Fibroblast of pulmonary artery (primary cell): Measurements from ENCODE around the gene PFKFB4.

Source experiments
- DNase-seq: peaks from one replicate; pipeline ENCODE4 v3.0.0-alpha.2; 2010; ENCODE audit warnings: low read depth
- H3K4me3 ChIP-seq: replicated peaks from 2 replicates; pipeline ENCODE4 v1.5.1; 2011; ENCODE audit warnings: low read depth, mild to moderate bottlenecking, control low read depth, low read length, moderate library complexity
- CTCF ChIP-seq: IDR thresholded peaks from 2 replicates; pipeline ENCODE4 v1.5.1; 2011; ENCODE audit warnings: mild to moderate bottlenecking, control low read depth, low read length, inconsistent platforms; ENCODE audit errors: missing control alignments

Gene PFKFB4

GRCh38 chr3:48597408-48597800 lies 40.8 kb upstream of the PFKFB4 start:
- no peak overlapping the region for H3K4me3 ChIP-seq
- TF ChIP-seq CTCF, result no peak
- DNase-seq, result no peak

- no peak for TF ChIP-seq CTCF
- H3K4me3 ChIP-seq, result no peak overlapping the region
- no peak for DNase-seq
Measured at GRCh38 chr3:48596676-48597407, 40.2 kb upstream of the PFKFB4 start.

- TF ChIP-seq CTCF, result no peak
- DNase-seq, result no peak
- H3K4me3 ChIP-seq, result no peak overlapping the region
Measured at GRCh38 chr3:48596157-48596556, 39.6 kb upstream of the PFKFB4 start.

GRCh38 chr3:48595526-48596121 lies 39.0 kb upstream of the PFKFB4 start:
- H3K4me3 ChIP-seq, result no peak overlapping the region
- DNase-seq, result peak; percentile 53
- TF ChIP-seq CTCF, result no peak

- peak within 1 kb of the TSS; percentile 37 for H3K4me3 ChIP-seq
- no peak for TF ChIP-seq CTCF
- no peak for DNase-seq
Measured at GRCh38 chr3:48595075-48595525, 38.5 kb upstream of the PFKFB4 start, which contains the start of gene COL7A1. TSS of gene COL7A1 (minus strand) at chr3:48595329. CDS start at chr3:48595159, 170 bp downstream.

GRCh38 chr3:48594417-48595049 lies 37.9 kb upstream of the PFKFB4 start:
- peak overlapping the region; percentile 37 for H3K4me3 ChIP-seq
- DNase-seq, result no peak
- TF ChIP-seq CTCF, result no peak
